ENCODE data around the gene NUBPL.

DNA sequence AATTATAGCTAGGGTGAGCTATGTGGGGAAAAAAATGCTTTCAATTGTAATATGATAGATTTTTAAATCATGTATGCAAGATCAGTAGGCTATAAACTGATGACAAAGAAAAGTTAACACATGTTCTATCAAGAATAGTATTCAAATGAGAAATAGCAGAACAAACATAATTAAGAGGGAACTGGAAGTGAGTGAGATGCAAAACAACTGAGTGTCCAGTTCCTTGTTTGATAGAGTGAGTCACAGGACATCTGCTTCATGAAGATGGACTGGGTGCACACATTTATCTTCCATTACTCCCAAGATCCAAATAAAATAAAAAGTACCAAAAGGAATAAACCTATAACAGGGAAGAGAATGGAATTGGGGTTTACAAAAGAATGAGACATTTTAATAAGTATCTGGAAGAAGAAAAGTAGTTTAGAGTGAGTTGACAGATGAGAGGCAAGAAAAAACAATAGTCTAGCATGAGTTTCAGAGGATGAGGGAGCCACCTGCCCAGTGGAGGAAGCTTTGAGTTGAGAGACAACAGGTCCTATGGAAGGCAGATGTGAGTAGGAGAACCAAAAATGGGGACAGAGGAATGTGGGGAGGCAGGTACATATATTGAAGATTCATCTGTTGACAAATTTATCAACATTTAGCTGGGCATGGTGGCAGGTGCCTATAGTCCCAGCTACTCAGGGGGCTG is 337.8 kb downstream of the NUBPL start:
- TF ChIP-seq, protein P1, sequence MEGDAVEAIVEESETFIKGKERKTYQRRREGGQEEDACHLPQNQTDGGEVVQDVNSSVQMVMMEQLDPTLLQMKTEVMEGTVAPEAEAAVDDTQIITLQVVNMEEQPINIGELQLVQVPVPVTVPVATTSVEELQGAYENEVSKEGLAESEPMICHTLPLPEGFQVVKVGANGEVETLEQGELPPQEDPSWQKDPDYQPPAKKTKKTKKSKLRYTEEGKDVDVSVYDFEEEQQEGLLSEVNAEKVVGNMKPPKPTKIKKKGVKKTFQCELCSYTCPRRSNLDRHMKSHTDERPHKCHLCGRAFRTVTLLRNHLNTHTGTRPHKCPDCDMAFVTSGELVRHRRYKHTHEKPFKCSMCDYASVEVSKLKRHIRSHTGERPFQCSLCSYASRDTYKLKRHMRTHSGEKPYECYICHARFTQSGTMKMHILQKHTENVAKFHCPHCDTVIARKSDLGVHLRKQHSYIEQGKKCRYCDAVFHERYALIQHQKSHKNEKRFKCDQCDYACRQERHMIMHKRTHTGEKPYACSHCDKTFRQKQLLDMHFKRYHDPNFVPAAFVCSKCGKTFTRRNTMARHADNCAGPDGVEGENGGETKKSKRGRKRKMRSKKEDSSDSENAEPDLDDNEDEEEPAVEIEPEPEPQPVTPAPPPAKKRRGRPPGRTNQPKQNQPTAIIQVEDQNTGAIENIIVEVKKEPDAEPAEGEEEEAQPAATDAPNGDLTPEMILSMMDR (conservative IDR thresholded peaks at IDR 0.05 in 1 of 2, IDR thresholded peaks at IDR 0.05 in 1 of 2; ENCODE audit: extremely low read depth in 1 of 2, insufficient read depth in 1 of 2, low read depth in 1 of 2, low read length in 2 of 2) = no peak
- no peak for TF ChIP-seq EZH2 (IDR thresholded peaks at IDR 0.05; ENCODE audit: borderline replicate concordance, low read length)

Measured in mammary epithelial cell (primary cell).